Activated CD8-positive, alpha-beta memory T cell treated with anti-CD3 and anti-CD28 coated beads, Interleukin-2, amount 50 U/mL, for 48 hours (primary cell): Measurements from ENCODE around the gene TMTC2.
"Not testable (repeated sequence)": the region's sequence is repeated elsewhere in the genome, so short reads cannot be mapped to it uniquely, and the experiment has no call there.

Experiments
- DNase-seq: peaks from one replicate; pipeline ENCODE4 v3.0.0-alpha.2; 2020

The TMTC2 gene

GRCh38 chr12:82728710-82729109 lies 42.0 kb downstream of the TMTC2 start:
- no peak for DNase-seq

GRCh38 chr12:82730953-82731459 lies 44.3 kb downstream of the TMTC2 start:
- DNase-seq = no peak

- no peak for DNase-seq
Measured at GRCh38 chr12:82740129-82741000, 53.7 kb downstream of the TMTC2 start.

GRCh38 chr12:82745063-82745674 lies 58.5 kb downstream of the TMTC2 start:
- no peak for DNase-seq

- DNase-seq = no peak
Measured at GRCh38 chr12:82745807-82746206, 59.1 kb downstream of the TMTC2 start.

GRCh38 chr12:82746668-82747067 lies 60.0 kb downstream of the TMTC2 start:
- DNase-seq = no peak

GRCh38 chr12:82749015-82749414 lies 62.3 kb downstream of the TMTC2 start:
- DNase-seq = no peak

GRCh38 chr12:82754856-82755255 lies 68.2 kb downstream of the TMTC2 start:
- no peak for DNase-seq

GRCh38 chr12:82756303-82756702 lies 69.6 kb downstream of the TMTC2 start:
- no peak for DNase-seq

- no peak for DNase-seq
Measured at GRCh38 chr12:82757059-82757458, 70.4 kb downstream of the TMTC2 start.

- DNase-seq = no peak
Measured at GRCh38 chr12:82757656-82758055, 71.0 kb downstream of the TMTC2 start.

- no peak for DNase-seq
Measured at GRCh38 chr12:82758749-82759330, 72.1 kb downstream of the TMTC2 start.

- no peak for DNase-seq
Measured at GRCh38 chr12:82760423-82760822, 73.7 kb downstream of the TMTC2 start.

GRCh38 chr12:82765206-82765605 lies 78.5 kb downstream of the TMTC2 start:
- not testable (repeated sequence) for DNase-seq

- no peak for DNase-seq
Measured at GRCh38 chr12:82765971-82766705, 79.4 kb downstream of the TMTC2 start.

- DNase-seq = no peak
Measured at GRCh38 chr12:82774666-82775065, 88.0 kb downstream of the TMTC2 start.

- no peak for DNase-seq
Measured at GRCh38 chr12:82780517-82780916, 93.8 kb downstream of the TMTC2 start.

GRCh38 chr12:82781309-82781997 lies 94.7 kb downstream of the TMTC2 start:
- no peak for DNase-seq

- no peak for DNase-seq
Measured at GRCh38 chr12:82783435-82783834, 96.7 kb downstream of the TMTC2 start.

- DNase-seq = no peak
Measured at GRCh38 chr12:82787016-82787415, 100.3 kb downstream of the TMTC2 start.

GRCh38 chr12:82788594-82788993 lies 101.9 kb downstream of the TMTC2 start:
- no peak for DNase-seq

GRCh38 chr12:82789674-82790073 lies 103.0 kb downstream of the TMTC2 start:
- DNase-seq = no peak
